IMR-90 (cell line): Measurements from ENCODE around the gene NAT10. TPM values are rescaled to one million over a fixed set of nuclear protein-coding genes. Genes with fewer than 3 reads are reported as not detected.

Experiments
- ATAC-seq: fragments of 200-7000 bp; cut with Tn5 transposase; 2 replicates; pipeline ENCODE4 v1.9.1; 2020; ENCODE audit warnings: low read depth, mild to moderate bottlenecking, moderate library complexity
- BruUV-seq: library from RNA; stranded (reverse); fragments of 400-500 nt; replicated peaks from 2 replicates; lab custom pipeline; 2021; lab: Mats Ljungman, UMichigan
- CTCF ChIA-PET: fragments of 300-600 bp; formaldehyde crosslinking; extraction: SDS; loops from one replicate; lab custom pipeline; 2021; ENCODE audit warnings: antibody characterized with exemption; lab: Yijun Ruan, JAX
- POLR2A ChIA-PET: fragments of 300-600 bp; sonication (Branson Sonifier 250); formaldehyde crosslinking; loops from one replicate; lab custom pipeline; 2022; ENCODE audit warnings: antibody characterized with exemption; ENCODE audit not compliant: unreplicated experiment; lab: Charles Lee
- DNase-seq: peaks from one replicate; pipeline ENCODE4 v3.0.0; 2013
- H2AFZ ChIP-seq: replicated peaks from 2 replicates; pipeline ENCODE3; 2013; ENCODE audit warnings: low read length, mild to moderate bottlenecking; ENCODE audit not compliant: poor library complexity
- H2AK5ac ChIP-seq: 2 replicates; pipeline ENCODE4 v1.6.1; 2013; ENCODE audit warnings: low read depth, low read length, inconsistent platforms
- H2AK9ac ChIP-seq: replicated peaks from 2 replicates; pipeline ENCODE3; 2013; ENCODE audit warnings: mild to moderate bottlenecking, low read depth, low read length, moderate library complexity; ENCODE audit not compliant: poor library complexity
- H2BK120ac ChIP-seq: 2 replicates; pipeline ENCODE4 v1.6.1; 2013; ENCODE audit warnings: low read depth, low read length, inconsistent platforms
- H2BK15ac ChIP-seq: 3 replicates; pipeline ENCODE4 v1.6.1; 2013; ENCODE audit warnings: low read depth, low read length, inconsistent platforms
- H2BK20ac ChIP-seq: 2 replicates; pipeline ENCODE4 v1.6.1; 2013; ENCODE audit warnings: low read depth, mild to moderate bottlenecking, inconsistent platforms, low read length, moderate library complexity
- H2BK5ac ChIP-seq: 2 replicates; pipeline ENCODE4 v1.6.1; 2013; ENCODE audit warnings: mild to moderate bottlenecking, low read depth, low read length, inconsistent platforms; ENCODE audit not compliant: poor library complexity, severe bottlenecking
- H3K14ac ChIP-seq: replicated peaks from 2 replicates; pipeline ENCODE4 v1.6.1; 2013; ENCODE audit warnings: low read depth, low read length, inconsistent platforms
- H3K18ac ChIP-seq: 2 replicates; pipeline ENCODE4 v1.6.1; 2013; ENCODE audit warnings: low read depth, low read length, control low read depth
- H3K23ac ChIP-seq: 2 replicates; pipeline ENCODE4 v1.6.1; 2013; ENCODE audit warnings: low read depth, low read length, inconsistent platforms
- H3K27ac ChIP-seq: 2 replicates; pipeline ENCODE4 v1.5.1; 2013; ENCODE audit warnings: mild to moderate bottlenecking, control low read depth, low read length; ENCODE audit not compliant: insufficient read depth
- H3K27me3 ChIP-seq: 2 replicates; pipeline ENCODE4 v1.6.1; 2013; ENCODE audit warnings: low read length; ENCODE audit not compliant: control insufficient read depth, insufficient read depth
- H3K36me3 ChIP-seq: 2 replicates; pipeline ENCODE4 v1.6.1; 2013; ENCODE audit warnings: low read length, mixed read lengths; ENCODE audit not compliant: control insufficient read depth, insufficient read depth
- H3K4ac ChIP-seq: 2 replicates; pipeline ENCODE4 v1.6.1; 2013; ENCODE audit warnings: low read depth, low read length, inconsistent platforms
- H3K4me1 ChIP-seq: 2 replicates; pipeline ENCODE4 v1.6.1; 2013; ENCODE audit warnings: low read length, mixed read lengths; ENCODE audit not compliant: control insufficient read depth, insufficient read depth
- H3K4me2 ChIP-seq: 2 replicates; pipeline ENCODE4 v1.6.1; 2013; ENCODE audit warnings: low read depth, mild to moderate bottlenecking, control low read depth, low read length, moderate library complexity
- H3K4me3 ChIP-seq: 2 replicates; pipeline ENCODE4 v1.5.1; 2013; ENCODE audit warnings: low read depth, mild to moderate bottlenecking, control low read depth, low read length, moderate library complexity; ENCODE audit not compliant: insufficient read depth
- H3K56ac ChIP-seq: 2 replicates; pipeline ENCODE4 v1.6.1; 2013; ENCODE audit warnings: low read length, inconsistent platforms; ENCODE audit not compliant: insufficient read depth; ENCODE audit errors: extremely low read depth
- H3K79me1 ChIP-seq, 2 experiments: 2 replicates each; pipeline ENCODE4 v1.6.1; 2013; ENCODE audit warnings: low read length in 2 of 2, inconsistent platforms in 1 of 2, low read depth in 1 of 2
- H3K9ac ChIP-seq: 2 replicates; pipeline ENCODE4 v1.6.1; 2013; ENCODE audit warnings: low read depth, low read length, control low read depth
- H3K9me1 ChIP-seq: 2 replicates; pipeline ENCODE4 v1.6.1; 2013; ENCODE audit warnings: low read length, inconsistent platforms; ENCODE audit not compliant: insufficient read depth
- H3K9me3 ChIP-seq: 2 replicates; pipeline ENCODE4 v1.6.1; 2013; ENCODE audit warnings: low read length; ENCODE audit not compliant: control insufficient read depth, insufficient read depth
- H4K20me1 ChIP-seq: 2 replicates; pipeline ENCODE4 v1.6.1; 2013; ENCODE audit warnings: low read length, inconsistent platforms; ENCODE audit not compliant: insufficient read depth
- H4K5ac ChIP-seq: 2 replicates; pipeline ENCODE4 v1.6.1; 2013; ENCODE audit warnings: mild to moderate bottlenecking, low read depth, low read length, control low read depth
- H4K8ac ChIP-seq, 2 experiments: 2 replicates each; pipeline ENCODE4 v1.6.1; 2013; ENCODE audit warnings: low read depth in 2 of 2, low read length in 2 of 2, control low read depth in 1 of 2, inconsistent platforms in 1 of 2
- H4K91ac ChIP-seq: 2 replicates; pipeline ENCODE4 v1.6.1; 2013; ENCODE audit warnings: low read depth, low read length, inconsistent platforms; ENCODE audit not compliant: insufficient read depth
- BHLHE40 ChIP-seq: fragments of 150-350 bp; IDR thresholded peaks from 2 replicates; pipeline ENCODE4 v1.6.1; 2016; ENCODE audit warnings: mild to moderate bottlenecking, low read depth, low read length
- CHD1 ChIP-seq: IDR thresholded peaks from 2 replicates; pipeline ENCODE4 v1.6.1; 2012; ENCODE audit warnings: low read depth, low read length, improper control_type of control experiment
- FOS ChIP-seq: fragments of 150-350 bp; IDR thresholded peaks from 2 replicates; pipeline ENCODE4 v1.6.1; 2016; ENCODE audit warnings: low read depth, low read length
- MAFK ChIP-seq: IDR thresholded peaks from 2 replicates; pipeline ENCODE4 v1.6.1; 2012; ENCODE audit warnings: low read depth, low read length, improper control_type of control experiment
- MAZ ChIP-seq: IDR thresholded peaks from 2 replicates; pipeline ENCODE4 v1.6.1; 2012; ENCODE audit warnings: low read depth, mild to moderate bottlenecking, low read length, improper control_type of control experiment, moderate library complexity, borderline replicate concordance
- MXI1 ChIP-seq: IDR thresholded peaks from 2 replicates; pipeline ENCODE4 v1.6.1; 2012; ENCODE audit warnings: low read depth, mild to moderate bottlenecking, low read length, moderate library complexity, borderline replicate concordance
- NFE2L2 ChIP-seq: fragments of 150-350 bp; IDR thresholded peaks from 2 replicates; pipeline ENCODE4 v1.6.1; 2016; ENCODE audit warnings: low read depth, mild to moderate bottlenecking, low read length
- POLR2A ChIP-seq: IDR thresholded peaks from 2 replicates; pipeline ENCODE4 v1.6.1; 2012; ENCODE audit warnings: mild to moderate bottlenecking, low read depth, low read length
- RAD21 ChIP-seq: IDR thresholded peaks from 2 replicates; pipeline ENCODE4 v1.6.1; 2012; ENCODE audit warnings: low read length, improper control_type of control experiment
- RCOR1 ChIP-seq: IDR thresholded peaks from 2 replicates; pipeline ENCODE4 v1.6.1; 2012; ENCODE audit warnings: mild to moderate bottlenecking, low read length, improper control_type of control experiment; ENCODE audit not compliant: insufficient replicate concordance
- RFX5 ChIP-seq: IDR thresholded peaks from 2 replicates; pipeline ENCODE4 v1.8.0; 2012; ENCODE audit warnings: low read depth, mild to moderate bottlenecking, low read length, moderate library complexity
- SMC3 ChIP-seq: fragments of 150-350 bp; IDR thresholded peaks from 2 replicates; pipeline ENCODE4 v1.6.1; 2016; ENCODE audit warnings: low read depth, mild to moderate bottlenecking, antibody characterized with exemption, low read length, moderate library complexity
- WGBS, 2 experiments: methylation state at CpG; one replicate each; pipeline versions ENCODE4 v1.1.5 to v1.1.7; 2013; ENCODE audit warnings: missing lambda C conversion rate in 2 of 2; ENCODE audit not compliant: insufficient read length in 1 of 2; ENCODE audit errors: extremely low coverage in 2 of 2; 5-methylcytosine and 5-hydroxymethylcytosine counted together
- dilution Hi-C: fragments of 300-500 bp; cut with HindIII; formaldehyde crosslinking; loops from one replicate; pipeline ENCODE4 v1.14.3; 2018; ENCODE audit warnings: low sequenced_read_pairs; ENCODE audit not compliant: unreplicated experiment
- in situ Hi-C: fragments of 300-500 bp; cut with MboI; formaldehyde crosslinking; loops from 3 replicates; pipeline ENCODE4 v1.14.3; 2019; ENCODE audit warnings: low sequenced_read_pairs, inconsistent platforms, mixed read lengths
- intact Hi-C: fragments of 100-400 bp; cut with micrococcal nuclease; formaldehyde crosslinking; loops from 2 replicates; pipeline ENCODE4 v1.10.0; 2022
- polyA plus RNA-seq, 3 experiments: library from polyadenylated mRNA; depleted of rRNA; stranded (reverse); fragments of >200 nt; gene quantifications; 2 replicates each; pipeline ENCODE4 v1.2.3, GENCODE V29; 2012; ENCODE audit warnings: low replicate concordance in 1 of 3
- total RNA-seq: library from RNA; depleted of rRNA; stranded (reverse); fragments of >200 nt; gene quantifications from 2 replicates; pipeline ENCODE4 v1.2.3, GENCODE V29; 2012
- TF ChIP-seq, protein P1 (sequence below): conservative IDR thresholded peaks from 2 replicates; pipeline ENCODE4 v1.5.1; 2012; ENCODE audit warnings: mild to moderate bottlenecking, low read depth, low read length, improper control_type of control experiment
- TF ChIP-seq, protein P2 (sequence below): fragments of 150-350 bp; IDR thresholded peaks from 2 replicates; pipeline ENCODE4 v1.6.1; 2016; ENCODE audit warnings: low read depth, mild to moderate bottlenecking, low read length, moderate library complexity, borderline replicate concordance
- TF ChIP-seq, protein P3 (sequence below): fragments of 150-350 bp; IDR thresholded peaks from 2 replicates; pipeline ENCODE4 v1.6.1; 2017; ENCODE audit warnings: mild to moderate bottlenecking, antibody characterized with exemption, low read length, low read depth

Gene NAT10
- total and polyA plus RNA-seq, 2 of the 4 experiments (the other 2 are of a cell fraction), result 28.1 to 34.8 TPM

DNA sequence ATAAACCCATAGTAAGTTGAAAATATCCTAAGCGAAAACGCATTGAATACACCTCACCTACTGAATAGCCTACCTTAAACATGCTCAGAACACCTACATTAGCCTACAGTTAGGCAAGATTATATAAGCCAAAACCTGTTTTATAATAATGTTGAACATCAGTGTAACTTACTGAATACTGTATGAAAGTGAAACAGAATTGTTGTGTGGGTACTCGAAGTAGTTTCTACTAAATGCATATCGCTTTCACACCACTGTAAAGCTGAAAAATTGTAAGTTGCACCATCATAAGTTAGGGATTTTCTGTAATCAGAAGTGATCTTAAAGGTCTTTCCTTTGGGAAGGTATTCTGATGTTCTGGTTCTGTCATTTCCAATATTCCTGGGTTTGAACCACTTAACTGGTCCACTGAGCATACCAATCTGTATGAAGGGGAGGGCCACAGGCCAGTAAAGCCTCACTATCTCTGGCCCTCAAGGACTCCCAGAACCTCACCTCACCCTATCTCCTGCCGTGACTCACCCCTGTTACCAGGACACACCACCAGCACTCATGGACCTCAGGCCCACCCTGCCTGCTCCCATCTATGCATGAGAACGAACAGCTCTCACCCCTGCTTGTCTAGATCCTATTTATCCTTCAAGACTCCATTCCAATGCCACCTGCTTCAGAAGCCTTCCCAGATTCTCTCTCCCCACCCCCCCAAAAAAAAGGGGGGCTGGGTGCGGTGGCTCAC is 70.0 kb downstream of the NAT10 start:
- Histone ChIP-seq H4K5ac (no peak overlapping the region), H3K56ac (no peak overlapping the region), H4K8ac (no peak overlapping the region), H3K27ac (no peak overlapping the region), H3K4me3 (no peak overlapping the region), H3K4me2 (no peak overlapping the region), H3K36me3 (no peaks in the 10 kb centered on the region), H3K4me1 (peaks cover 8% of the 10 kb centered on the region; the same call in 1 of the 2 replicates), H4K20me1 (no peaks in the 10 kb centered on the region; the same call in 1 of the 2 replicates), H3K4ac (no peak overlapping the region), H2BK120ac (no peak overlapping the region), H3K9me1 (peaks cover 3% of the 10 kb centered on the region; the same call in 1 of the 2 replicates), H3K23ac (no peak overlapping the region), H2BK5ac (no peak overlapping the region), H2AK9ac (no peak overlapping the region), H3K18ac (no peak overlapping the region), H2BK20ac (no peak overlapping the region), H3K9me3 (no peaks in the 10 kb centered on the region), H2BK15ac (no peak overlapping the region), H3K27me3 (peaks cover 8% of the 10 kb centered on the region), H3K14ac (no peak overlapping the region), H2AFZ (no peak overlapping the region), H4K91ac (no peak overlapping the region), H3K9ac (no peak overlapping the region), H2AK5ac (no peak overlapping the region), H3K79me1 (no peaks in the 10 kb centered on the region)
- WGBS, 2 experiments, result no CpG with 5 or more reads among the region's 7 CpGs
- CTCF ChIA-PET, result interaction anchor here (1.6 to 1.9 kb wide), 2 partner anchors 178 to 181 kb away, joined by 8 to 37 read pairs; partner anchors contain the start of gene ABTB2
- POLR2A ChIA-PET, result no interaction called here
- intact Hi-C loops (loop anchor here (2.0 kb wide), 1 partner anchor 179 kb away; no protein-coding TSS in a partner anchor), dilution Hi-C loops (loop anchor here (25.0 kb wide), 1 partner anchor 162 kb away; no protein-coding TSS in a partner anchor), in situ Hi-C loops (loop anchor here (5.0 to 10.0 kb wide), 2 partner anchors 182 to 319 kb away; partner anchors contain the start of gene ABTB2)
- no TSS peak for BruUV-seq
- ATAC-seq (no peak), DNase-seq (no peak)
- TF ChIP-seq RFX5, result no peak
- no peak for TF ChIP-seq FOS
- no peak for TF ChIP-seq MAFK
- TF ChIP-seq POLR2A, result no peak
- TF ChIP-seq, protein P1, sequence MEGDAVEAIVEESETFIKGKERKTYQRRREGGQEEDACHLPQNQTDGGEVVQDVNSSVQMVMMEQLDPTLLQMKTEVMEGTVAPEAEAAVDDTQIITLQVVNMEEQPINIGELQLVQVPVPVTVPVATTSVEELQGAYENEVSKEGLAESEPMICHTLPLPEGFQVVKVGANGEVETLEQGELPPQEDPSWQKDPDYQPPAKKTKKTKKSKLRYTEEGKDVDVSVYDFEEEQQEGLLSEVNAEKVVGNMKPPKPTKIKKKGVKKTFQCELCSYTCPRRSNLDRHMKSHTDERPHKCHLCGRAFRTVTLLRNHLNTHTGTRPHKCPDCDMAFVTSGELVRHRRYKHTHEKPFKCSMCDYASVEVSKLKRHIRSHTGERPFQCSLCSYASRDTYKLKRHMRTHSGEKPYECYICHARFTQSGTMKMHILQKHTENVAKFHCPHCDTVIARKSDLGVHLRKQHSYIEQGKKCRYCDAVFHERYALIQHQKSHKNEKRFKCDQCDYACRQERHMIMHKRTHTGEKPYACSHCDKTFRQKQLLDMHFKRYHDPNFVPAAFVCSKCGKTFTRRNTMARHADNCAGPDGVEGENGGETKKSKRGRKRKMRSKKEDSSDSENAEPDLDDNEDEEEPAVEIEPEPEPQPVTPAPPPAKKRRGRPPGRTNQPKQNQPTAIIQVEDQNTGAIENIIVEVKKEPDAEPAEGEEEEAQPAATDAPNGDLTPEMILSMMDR, result no peak
- TF ChIP-seq RAD21, result no peak
- no peak for TF ChIP-seq MXI1
- TF ChIP-seq SMC3, result no peak
- no peak for TF ChIP-seq CHD1
- no peak for TF ChIP-seq BHLHE40
- no peak for TF ChIP-seq NFE2L2
- TF ChIP-seq, protein P2, sequence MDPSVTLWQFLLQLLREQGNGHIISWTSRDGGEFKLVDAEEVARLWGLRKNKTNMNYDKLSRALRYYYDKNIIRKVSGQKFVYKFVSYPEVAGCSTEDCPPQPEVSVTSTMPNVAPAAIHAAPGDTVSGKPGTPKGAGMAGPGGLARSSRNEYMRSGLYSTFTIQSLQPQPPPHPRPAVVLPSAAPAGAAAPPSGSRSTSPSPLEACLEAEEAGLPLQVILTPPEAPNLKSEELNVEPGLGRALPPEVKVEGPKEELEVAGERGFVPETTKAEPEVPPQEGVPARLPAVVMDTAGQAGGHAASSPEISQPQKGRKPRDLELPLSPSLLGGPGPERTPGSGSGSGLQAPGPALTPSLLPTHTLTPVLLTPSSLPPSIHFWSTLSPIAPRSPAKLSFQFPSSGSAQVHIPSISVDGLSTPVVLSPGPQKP, result no peak
- TF ChIP-seq, protein P3, sequence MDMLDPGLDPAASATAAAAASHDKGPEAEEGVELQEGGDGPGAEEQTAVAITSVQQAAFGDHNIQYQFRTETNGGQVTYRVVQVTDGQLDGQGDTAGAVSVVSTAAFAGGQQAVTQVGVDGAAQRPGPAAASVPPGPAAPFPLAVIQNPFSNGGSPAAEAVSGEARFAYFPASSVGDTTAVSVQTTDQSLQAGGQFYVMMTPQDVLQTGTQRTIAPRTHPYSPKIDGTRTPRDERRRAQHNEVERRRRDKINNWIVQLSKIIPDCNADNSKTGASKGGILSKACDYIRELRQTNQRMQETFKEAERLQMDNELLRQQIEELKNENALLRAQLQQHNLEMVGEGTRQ, result no peak
- no peak for TF ChIP-seq RCOR1
- no peak for TF ChIP-seq MAZ
